Kidney epithelial cell (primary cell): ENCODE data around the gene KCNS3. TPM values are rescaled to one million over a fixed set of nuclear protein-coding genes. Genes with fewer than 3 reads are reported as not detected.
"Not testable (repeated sequence)": the region's sequence is repeated elsewhere in the genome, so short reads cannot be mapped to it uniquely, and the experiment has no call there.

Experiments used
- DNase-seq: peaks from one replicate; pipeline ENCODE4 v3.0.0-alpha.2; 2010; ENCODE audit warnings: low read depth
- H3K27me3 ChIP-seq: 2 replicates; pipeline ENCODE4 v1.6.0; 2011; ENCODE audit warnings: low read length; ENCODE audit not compliant: control insufficient read depth, insufficient read depth
- H3K36me3 ChIP-seq: 2 replicates; pipeline ENCODE4 v1.5.1; 2011; ENCODE audit warnings: low read length; ENCODE audit not compliant: control insufficient read depth, insufficient read depth
- H3K4me3 ChIP-seq: 2 replicates; pipeline ENCODE4 v1.5.1; 2011; ENCODE audit warnings: low read depth, mild to moderate bottlenecking, control low read depth, low read length
- total RNA-seq: library from RNA; depleted of rRNA; stranded (reverse); fragments of >200 nt; gene quantifications from 2 replicates; pipeline ENCODE4 v1.2.3, GENCODE V29; 2015
- TF ChIP-seq, protein P1 (sequence below): IDR thresholded peaks from 2 replicates; pipeline ENCODE4 v1.5.1; 2011; ENCODE audit warnings: mild to moderate bottlenecking, moderate library complexity, low read length, control low read depth, inconsistent platforms; ENCODE audit not compliant: insufficient read depth, poor library complexity, severe bottlenecking

KCNS3 gene
- total RNA-seq, 1 donor from 2014 or later: 8.9 TPM

DNA sequence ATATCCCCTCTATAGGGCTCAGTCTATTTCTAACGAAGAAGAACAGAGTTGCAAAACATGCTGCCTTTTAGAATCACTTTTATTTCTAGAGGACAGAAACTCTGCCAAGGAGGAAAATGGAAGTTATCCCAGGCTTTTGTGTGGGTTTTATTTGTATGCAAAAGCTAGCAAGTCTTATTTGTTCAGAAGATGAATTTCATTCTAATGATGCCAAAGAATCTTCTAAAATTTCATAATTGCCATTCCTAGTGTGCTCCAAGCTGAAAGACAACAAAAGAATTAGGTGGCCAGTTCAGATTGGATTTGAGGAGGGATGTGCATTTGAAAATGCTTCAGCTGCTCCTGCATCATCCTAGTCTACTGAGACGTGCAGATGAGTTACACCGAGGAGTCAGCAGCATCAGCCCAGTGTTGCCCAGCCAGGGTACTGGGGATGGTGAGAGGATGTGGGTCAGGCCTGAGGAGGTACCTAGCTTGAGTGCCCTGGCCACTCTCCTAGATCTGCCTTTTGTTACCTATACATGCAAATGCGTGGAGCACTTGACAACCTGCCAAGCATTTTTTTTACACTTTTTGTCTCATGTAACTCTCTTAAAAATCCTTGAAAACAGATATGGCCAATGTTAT lies 80.1 kb downstream of the KCNS3 start:
- TF ChIP-seq, protein P1, sequence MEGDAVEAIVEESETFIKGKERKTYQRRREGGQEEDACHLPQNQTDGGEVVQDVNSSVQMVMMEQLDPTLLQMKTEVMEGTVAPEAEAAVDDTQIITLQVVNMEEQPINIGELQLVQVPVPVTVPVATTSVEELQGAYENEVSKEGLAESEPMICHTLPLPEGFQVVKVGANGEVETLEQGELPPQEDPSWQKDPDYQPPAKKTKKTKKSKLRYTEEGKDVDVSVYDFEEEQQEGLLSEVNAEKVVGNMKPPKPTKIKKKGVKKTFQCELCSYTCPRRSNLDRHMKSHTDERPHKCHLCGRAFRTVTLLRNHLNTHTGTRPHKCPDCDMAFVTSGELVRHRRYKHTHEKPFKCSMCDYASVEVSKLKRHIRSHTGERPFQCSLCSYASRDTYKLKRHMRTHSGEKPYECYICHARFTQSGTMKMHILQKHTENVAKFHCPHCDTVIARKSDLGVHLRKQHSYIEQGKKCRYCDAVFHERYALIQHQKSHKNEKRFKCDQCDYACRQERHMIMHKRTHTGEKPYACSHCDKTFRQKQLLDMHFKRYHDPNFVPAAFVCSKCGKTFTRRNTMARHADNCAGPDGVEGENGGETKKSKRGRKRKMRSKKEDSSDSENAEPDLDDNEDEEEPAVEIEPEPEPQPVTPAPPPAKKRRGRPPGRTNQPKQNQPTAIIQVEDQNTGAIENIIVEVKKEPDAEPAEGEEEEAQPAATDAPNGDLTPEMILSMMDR: no peak
- H3K36me3 ChIP-seq: no peaks in the 10 kb centered on the region
- H3K4me3 ChIP-seq: no peak overlapping the region
- no peak for DNase-seq
- H3K27me3 ChIP-seq: no peaks in the 10 kb centered on the region

DNA sequence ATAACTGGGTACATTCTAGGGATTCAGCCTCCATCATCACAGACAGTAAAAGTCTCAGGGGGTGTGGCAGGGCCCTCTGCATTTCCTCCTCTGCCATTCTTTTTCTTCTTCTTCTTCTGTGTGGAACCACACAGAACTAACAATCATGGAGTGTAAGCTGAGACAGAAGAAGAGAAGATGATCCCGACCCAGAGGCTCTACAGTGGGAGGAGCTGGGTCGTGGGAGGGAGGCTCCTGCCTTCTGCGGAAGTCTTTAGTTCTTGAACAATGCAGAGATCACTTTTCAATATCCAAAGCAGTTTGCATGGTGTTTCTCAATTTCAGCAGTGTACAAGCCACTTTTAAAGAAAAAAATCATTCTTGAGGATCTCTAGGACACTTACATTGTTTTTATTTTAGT lies 80.9 kb downstream of the KCNS3 start:
- H3K4me3 ChIP-seq: no peak overlapping the region
- no peaks in the 10 kb centered on the region for H3K36me3 ChIP-seq
- TF ChIP-seq, protein P1: no peak
- no peaks in the 10 kb centered on the region for H3K27me3 ChIP-seq
- no peak for DNase-seq

DNA sequence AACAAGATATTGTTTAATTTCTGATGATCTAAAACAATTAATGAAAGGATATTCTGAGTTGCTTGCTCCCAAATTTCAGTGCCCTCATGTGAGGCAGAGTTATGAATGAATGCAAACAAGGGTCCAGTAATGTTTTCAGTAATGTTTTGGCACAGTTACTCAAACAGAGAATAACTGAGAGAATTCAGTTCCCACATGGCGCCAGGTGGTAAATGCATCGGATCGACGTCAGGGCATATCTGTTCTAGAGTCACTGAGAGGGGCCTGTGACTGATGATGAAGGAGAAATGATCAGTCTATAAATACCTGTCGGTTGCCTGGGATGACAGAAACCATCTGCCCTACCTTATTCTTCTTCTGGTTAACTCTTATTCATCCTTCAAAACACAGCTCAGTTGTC lies 81.4 kb downstream of the KCNS3 start:
- H3K27me3 ChIP-seq: no peaks in the 10 kb centered on the region
- TF ChIP-seq, protein P1: no peak
- DNase-seq: no peak
- H3K36me3 ChIP-seq: no peaks in the 10 kb centered on the region
- no peak overlapping the region for H3K4me3 ChIP-seq

DNA sequence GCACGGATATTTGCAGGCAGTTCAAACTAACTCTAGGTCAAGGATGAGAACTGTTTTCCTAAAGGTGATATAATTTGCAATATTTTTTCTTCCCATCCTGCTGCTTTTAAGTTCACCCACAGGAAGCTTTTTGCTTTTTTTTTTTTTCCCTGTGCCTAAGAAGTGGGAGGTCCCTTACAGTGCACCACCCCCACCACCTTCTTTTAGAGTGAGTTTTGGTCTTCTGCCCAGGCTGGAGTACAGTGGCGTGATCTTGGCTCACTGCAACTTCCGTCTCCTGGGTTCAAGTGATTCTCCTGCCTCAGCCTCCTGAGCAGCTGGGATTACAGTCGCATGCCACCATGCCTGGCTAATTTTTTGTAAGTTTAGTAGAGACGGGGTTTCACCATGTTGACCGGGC lies 82.5 kb downstream of the KCNS3 start:
- Histone ChIP-seq H3K4me3 (no peak overlapping the region), H3K27me3 (no peaks in the 10 kb centered on the region), H3K36me3 (no peaks in the 10 kb centered on the region)
- TF ChIP-seq, protein P1: no peak
- DNase-seq: no peak

DNA sequence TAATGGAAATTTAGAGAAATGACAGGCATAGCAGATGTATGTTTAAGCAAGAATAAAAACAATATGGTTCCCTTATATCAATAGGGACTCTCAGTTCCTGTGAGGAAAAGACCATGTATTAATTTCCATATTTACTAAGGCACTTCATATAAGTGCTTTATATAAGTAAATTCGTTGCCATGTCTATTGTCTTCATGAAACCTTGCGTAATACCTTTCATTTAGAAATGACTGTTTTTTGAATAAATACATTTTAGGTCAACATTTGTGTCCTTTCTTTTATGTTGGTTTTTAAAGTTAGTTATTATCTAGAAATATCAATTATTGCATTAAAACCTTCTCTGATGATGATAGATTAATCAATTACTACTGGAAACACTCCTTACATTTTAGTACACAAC lies 83.3 kb downstream of the KCNS3 start:
- no peaks in the 10 kb centered on the region for H3K36me3 ChIP-seq
- DNase-seq: no peak
- TF ChIP-seq, protein P1: no peak
- no peaks in the 10 kb centered on the region for H3K27me3 ChIP-seq
- no peak overlapping the region for H3K4me3 ChIP-seq

DNA sequence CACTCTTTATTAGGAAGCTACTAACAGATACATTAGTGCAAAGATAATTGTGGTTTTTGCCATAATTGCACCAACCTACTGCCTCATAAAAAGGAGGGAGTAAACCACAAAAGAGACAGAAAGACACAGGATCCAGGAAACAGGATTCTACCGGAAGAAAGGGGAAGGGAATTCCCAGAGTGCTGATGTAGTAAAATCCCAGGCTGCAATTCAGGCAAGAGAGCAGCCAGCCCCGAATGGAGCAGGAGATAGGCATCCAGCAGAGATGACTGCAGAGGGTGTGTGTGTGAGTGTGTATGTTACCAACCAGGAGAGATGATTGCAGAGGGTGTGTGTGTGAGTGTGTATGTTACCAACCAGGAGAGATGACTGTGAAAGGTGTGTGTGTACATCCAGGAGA lies 84.4 kb downstream of the KCNS3 start:
- DNase-seq: peak; percentile 14

DNA sequence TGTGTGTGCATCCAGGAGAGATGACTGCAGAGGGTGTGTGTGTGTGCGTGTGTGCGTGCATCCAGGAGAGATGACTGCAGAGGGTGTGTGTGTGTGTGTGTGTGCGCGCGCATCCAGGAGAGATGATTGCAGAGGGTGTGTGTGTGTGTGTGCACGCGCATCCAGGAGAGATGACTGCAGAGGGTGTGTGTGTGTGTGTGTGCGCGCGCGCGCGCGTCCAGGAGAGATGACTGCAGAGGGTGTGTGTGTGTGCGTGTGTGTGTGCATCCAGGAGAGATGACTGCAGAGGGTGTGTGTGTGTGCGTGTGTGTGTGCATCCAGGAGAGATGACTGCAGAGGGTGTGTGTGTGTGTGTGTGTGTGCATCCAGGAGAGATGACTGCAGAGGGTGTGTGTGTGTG lies 85.1 kb downstream of the KCNS3 start:
- H3K27me3 ChIP-seq, H3K36me3 ChIP-seq, DNase-seq, H3K4me3 ChIP-seq: not testable (repeated sequence)

More for the DNA sequence above, 84.4 kb downstream of the KCNS3 start:
- Histone ChIP-seq H3K27me3 (no peaks in the 10 kb centered on the region), H3K4me3 (no peak overlapping the region), H3K36me3 (no peaks in the 10 kb centered on the region)
- TF ChIP-seq, protein P1: no peak
